K562 (cell line): ENCODE data around the gene WDR64. TPM values are rescaled to one million over a fixed set of nuclear protein-coding genes. Genes with fewer than 3 reads are reported as not detected.
A peak's percentile ranks its signal among the peaks of the same experiment; 100 is the strongest.

Experiments used
- EWSR1 ChIP-seq: fragments of 450-650 bp; IDR thresholded peaks from 2 replicates; pipeline ENCODE4 v1.6.1; 2018; ENCODE audit warnings: borderline replicate concordance, mild to moderate bottlenecking, low read depth, moderate library complexity; ENCODE audit not compliant: partially characterized antibody
- FIP1L1 ChIP-seq: fragments of 200-400 bp; formaldehyde crosslinking; IDR thresholded peaks from 2 replicates; pipeline ENCODE4 v1.6.1; 2018; ENCODE audit warnings: mild to moderate bottlenecking, low read depth, low read length; ENCODE audit not compliant: poor library complexity, severe bottlenecking
- FOXA1 ChIP-seq: fragments of 450-650 bp; IDR thresholded peaks from 2 replicates; pipeline ENCODE4 v1.6.1; 2016; ENCODE audit warnings: mild to moderate bottlenecking, borderline replicate concordance
- HCFC1 ChIP-seq: IDR thresholded peaks from 2 replicates; pipeline ENCODE4 v1.6.1; 2012; ENCODE audit warnings: low read depth, low read length, improper control_type of control experiment
- MAFG ChIP-seq: fragments of 450-650 bp; conservative IDR thresholded peaks from 2 replicates; pipeline ENCODE4 v1.6.1; 2016; ENCODE audit warnings: missing genetic modification characterization, missing compliant biosample characterization
- MCM7 ChIP-seq, 2 experiments: fragments of 450-650 bp; IDR thresholded peaks; 2 replicates each; pipeline ENCODE4 v1.6.1; 2016 to 2018
- NR2F6 ChIP-seq: fragments of 450-650 bp; formaldehyde crosslinking; IDR thresholded peaks from 2 replicates; pipeline ENCODE4 v1.4.0; 2020; ENCODE audit warnings: mild to moderate bottlenecking
- PTTG1 ChIP-seq: fragments of 450-650 bp; IDR thresholded peaks from 2 replicates; pipeline ENCODE4 v1.6.1; 2016; ENCODE audit warnings: low read depth, mild to moderate bottlenecking, missing genetic modification characterization, missing compliant biosample characterization
- RBM15 ChIP-seq: fragments of 200-400 bp; formaldehyde crosslinking; IDR thresholded peaks from 2 replicates; pipeline ENCODE4 v1.6.1; 2018; ENCODE audit warnings: mild to moderate bottlenecking, low read length, moderate library complexity; ENCODE audit not compliant: insufficient read depth
- RBM39 ChIP-seq: fragments of 200-400 bp; formaldehyde crosslinking; optimal IDR thresholded peaks from 2 replicates; pipeline ENCODE3; 2018; ENCODE audit warnings: low read depth, low read length
- SAFB2 ChIP-seq: fragments of 200-400 bp; formaldehyde crosslinking; IDR thresholded peaks from 2 replicates; pipeline ENCODE4 v1.6.1; 2018; ENCODE audit warnings: borderline replicate concordance, low read length, low read depth, moderate library complexity; ENCODE audit not compliant: severe bottlenecking
- SRSF3 ChIP-seq: fragments of 200-400 bp; formaldehyde crosslinking; IDR thresholded peaks from 2 replicates; pipeline ENCODE4 v1.6.1; 2016; ENCODE audit warnings: mild to moderate bottlenecking, low read length, moderate library complexity; ENCODE audit not compliant: insufficient read depth
- TEAD4 ChIP-seq, 2 experiments: sonication (generic) in 1 of 2; formaldehyde crosslinking in 1 of 2; IDR thresholded peaks; 2 replicates each; pipeline versions ENCODE4 v1.6.1 to v1.8.0; 2012 to 2022; ENCODE audit warnings: borderline replicate concordance in 1 of 2, inconsistent platforms in 1 of 2, low read length in 1 of 2, mild to moderate bottlenecking in 1 of 2, missing genetic modification reagents in 1 of 2
- THRAP3 ChIP-seq: fragments of 450-650 bp; IDR thresholded peaks from 2 replicates; pipeline ENCODE4 v1.6.1; 2016; ENCODE audit warnings: mild to moderate bottlenecking, inconsistent platforms, borderline replicate concordance
- ZFX ChIP-seq: sonication (generic); formaldehyde crosslinking; IDR thresholded peaks from 2 replicates; pipeline ENCODE4 v1.8.0; 2022; ENCODE audit warnings: mild to moderate bottlenecking, missing genetic modification reagents, moderate library complexity
- ZNF282 ChIP-seq: sonication (generic); formaldehyde crosslinking; IDR thresholded peaks from 2 replicates; pipeline ENCODE4 v1.8.1; 2023; ENCODE audit warnings: missing genetic modification reagents
- ZNF79 ChIP-seq: fragments of 250-450 bp; sonication (Bioruptor Pico); IDR thresholded peaks from 2 replicates; pipeline ENCODE4 v1.4.0; 2020; ENCODE audit warnings: low read depth, mild to moderate bottlenecking, moderate library complexity
- polyA plus RNA-seq, 8 experiments: library from polyadenylated mRNA; depleted of rRNA in 4 of 8; stranded (reverse) in 5 of 8; unstranded in 3 of 8; fragments of >200 nt; fragmentation: Nextera tagmentation in 2 of 8; fragmentation: Illumina TruSeq in 1 of 8; extraction: Ambion mirVana in 2 of 8; extraction: Trizol in 1 of 8; gene quantifications; 2 replicates each; pipeline versions ENCODE4 v1.2.1 to v1.2.3, GENCODE V29; 2011 to 2014; ENCODE audit warnings: inconsistent platforms in 1 of 8, missing spikeins in 1 of 8
- total RNA-seq, 7 experiments: library from RNA; depleted of rRNA in 6 of 7; stranded (reverse); fragments of >200 nt in 6 of 7; fragmentation: Illumina TruSeq in 2 of 7; extraction: Trizol in 2 of 7; gene quantifications; 2 replicates each; pipeline versions ENCODE4 v1.2.1 to v1.2.3, GENCODE V29; 2011 to 2021; ENCODE audit warnings: low replicate concordance in 1 of 7
- TF ChIP-seq, protein P1 (sequence below): fragments of 450-650 bp; IDR thresholded peaks from 2 replicates; pipeline ENCODE4 v1.6.1; 2016; ENCODE audit warnings: missing biosample characterization, missing genetic modification characterization
- TF ChIP-seq, protein P2 (sequence below): fragments of 250-450 bp; sonication (Bioruptor Pico); IDR thresholded peaks from 2 replicates; pipeline ENCODE4 v1.5.0; 2020; ENCODE audit warnings: mild to moderate bottlenecking
- TF ChIP-seq, protein P3 (sequence below): fragments of 450-650 bp; IDR thresholded peaks from one replicate; pipeline ENCODE4 v1.6.1; 2018; ENCODE audit warnings: mild to moderate bottlenecking, moderate library complexity; ENCODE audit not compliant: partially characterized antibody
- TF ChIP-seq, protein P4 (sequence below): fragments of 450-650 bp; IDR thresholded peaks from 2 replicates; pipeline ENCODE4 v1.6.1; 2018; ENCODE audit warnings: mild to moderate bottlenecking, low read depth; ENCODE audit not compliant: partially characterized antibody

WDR64 gene
- total and polyA plus RNA-seq, 9 of the 15 experiments (the other 6 are each of a cell fraction or from before 2014, with no cell fraction given): 0.06 to 0.29 (median 0.19) TPM; not detected in 5

DNA sequence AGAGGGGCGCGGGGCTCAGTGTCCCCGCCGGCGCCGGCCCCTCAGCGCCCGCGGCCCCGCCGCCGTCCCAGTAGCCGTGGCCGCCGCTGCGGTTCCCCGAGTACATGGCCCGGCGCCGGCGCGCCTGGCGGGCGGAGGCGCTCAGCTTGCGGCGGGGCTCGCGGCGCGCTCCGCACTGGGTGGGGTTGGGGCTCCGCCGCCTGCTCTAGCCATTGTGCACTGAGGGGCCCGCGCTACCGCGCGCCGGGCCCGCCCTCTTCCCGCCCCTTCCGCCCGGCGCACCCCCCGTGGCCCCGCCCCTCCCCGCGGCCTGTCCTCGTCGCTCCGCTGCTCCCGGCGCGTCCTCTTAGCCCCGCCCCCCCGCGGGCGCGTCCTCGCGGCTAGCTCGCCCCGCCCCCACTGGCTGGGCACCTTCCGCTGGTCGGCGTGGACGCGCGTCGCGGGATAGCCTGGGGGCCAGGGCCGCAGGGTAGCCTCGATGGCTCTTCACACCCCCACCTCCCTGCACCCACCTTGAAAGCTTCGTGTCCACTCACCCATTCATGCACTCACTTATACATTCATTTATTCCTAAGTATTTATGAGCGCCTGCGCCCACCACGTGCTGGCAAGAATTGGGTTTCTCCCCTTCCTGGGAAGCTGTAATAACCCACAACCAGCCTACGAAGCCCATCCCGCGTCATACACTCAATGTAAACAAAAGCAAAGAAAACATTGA, 11.8 kb upstream of the WDR64 start, which contains the start of the genes CHML and OPN3 (continued):
- TF ChIP-seq, protein P1, sequence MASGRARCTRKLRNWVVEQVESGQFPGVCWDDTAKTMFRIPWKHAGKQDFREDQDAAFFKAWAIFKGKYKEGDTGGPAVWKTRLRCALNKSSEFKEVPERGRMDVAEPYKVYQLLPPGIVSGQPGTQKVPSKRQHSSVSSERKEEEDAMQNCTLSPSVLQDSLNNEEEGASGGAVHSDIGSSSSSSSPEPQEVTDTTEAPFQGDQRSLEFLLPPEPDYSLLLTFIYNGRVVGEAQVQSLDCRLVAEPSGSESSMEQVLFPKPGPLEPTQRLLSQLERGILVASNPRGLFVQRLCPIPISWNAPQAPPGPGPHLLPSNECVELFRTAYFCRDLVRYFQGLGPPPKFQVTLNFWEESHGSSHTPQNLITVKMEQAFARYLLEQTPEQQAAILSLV: 0 out of 2 replicates have a peak, but pooled peaks have one; percentile 11
- TF ChIP-seq PTTG1 (tag) (no peak), SAFB2 (no peak), RBM39 (no peak), ZNF282 (CRISPR knock-in tag) (no peak), ZNF79 (CRISPR knock-in tag) (no peak), THRAP3 (no peak), SRSF3 (0 out of 2 replicates have a peak, but pooled peaks have one; percentile 14), EWSR1 (no peak), RBM15 (no peak), FOXA1 (no peak), ZFX (CRISPR knock-in tag) (peak; percentile 57), FIP1L1 (peak; percentile 23), TEAD4 (IDR thresholded peaks at IDR 0.05; ENCODE audit: low read length) (no peak), TEAD4 (CRISPR knock-in tag; IDR thresholded peaks at IDR 0.05; ENCODE audit: borderline replicate concordance) (no peak), MAFG (tag) (no peak), MCM7 (IDR thresholded peaks at IDR 0.05) (no peak), NR2F6 (CRISPR knock-in tag) (no peak), HCFC1 (no peak)
- TF ChIP-seq, protein P2, sequence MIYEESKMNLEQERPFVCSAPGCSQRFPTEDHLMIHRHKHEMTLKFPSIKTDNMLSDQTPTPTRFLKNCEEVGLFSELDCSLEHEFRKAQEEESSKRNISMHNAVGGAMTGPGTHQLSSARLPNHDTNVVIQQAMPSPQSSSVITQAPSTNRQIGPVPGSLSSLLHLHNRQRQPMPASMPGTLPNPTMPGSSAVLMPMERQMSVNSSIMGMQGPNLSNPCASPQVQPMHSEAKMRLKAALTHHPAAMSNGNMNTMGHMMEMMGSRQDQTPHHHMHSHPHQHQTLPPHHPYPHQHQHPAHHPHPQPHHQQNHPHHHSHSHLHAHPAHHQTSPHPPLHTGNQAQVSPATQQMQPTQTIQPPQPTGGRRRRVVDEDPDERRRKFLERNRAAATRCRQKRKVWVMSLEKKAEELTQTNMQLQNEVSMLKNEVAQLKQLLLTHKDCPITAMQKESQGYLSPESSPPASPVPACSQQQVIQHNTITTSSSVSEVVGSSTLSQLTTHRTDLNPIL: no peak
- TF ChIP-seq, protein P3, sequence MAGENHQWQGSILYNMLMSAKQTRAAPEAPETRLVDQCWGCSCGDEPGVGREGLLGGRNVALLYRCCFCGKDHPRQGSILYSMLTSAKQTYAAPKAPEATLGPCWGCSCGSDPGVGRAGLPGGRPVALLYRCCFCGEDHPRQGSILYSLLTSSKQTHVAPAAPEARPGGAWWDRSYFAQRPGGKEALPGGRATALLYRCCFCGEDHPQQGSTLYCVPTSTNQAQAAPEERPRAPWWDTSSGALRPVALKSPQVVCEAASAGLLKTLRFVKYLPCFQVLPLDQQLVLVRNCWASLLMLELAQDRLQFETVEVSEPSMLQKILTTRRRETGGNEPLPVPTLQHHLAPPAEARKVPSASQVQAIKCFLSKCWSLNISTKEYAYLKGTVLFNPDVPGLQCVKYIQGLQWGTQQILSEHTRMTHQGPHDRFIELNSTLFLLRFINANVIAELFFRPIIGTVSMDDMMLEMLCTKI: no peak
- TF ChIP-seq, protein P4, sequence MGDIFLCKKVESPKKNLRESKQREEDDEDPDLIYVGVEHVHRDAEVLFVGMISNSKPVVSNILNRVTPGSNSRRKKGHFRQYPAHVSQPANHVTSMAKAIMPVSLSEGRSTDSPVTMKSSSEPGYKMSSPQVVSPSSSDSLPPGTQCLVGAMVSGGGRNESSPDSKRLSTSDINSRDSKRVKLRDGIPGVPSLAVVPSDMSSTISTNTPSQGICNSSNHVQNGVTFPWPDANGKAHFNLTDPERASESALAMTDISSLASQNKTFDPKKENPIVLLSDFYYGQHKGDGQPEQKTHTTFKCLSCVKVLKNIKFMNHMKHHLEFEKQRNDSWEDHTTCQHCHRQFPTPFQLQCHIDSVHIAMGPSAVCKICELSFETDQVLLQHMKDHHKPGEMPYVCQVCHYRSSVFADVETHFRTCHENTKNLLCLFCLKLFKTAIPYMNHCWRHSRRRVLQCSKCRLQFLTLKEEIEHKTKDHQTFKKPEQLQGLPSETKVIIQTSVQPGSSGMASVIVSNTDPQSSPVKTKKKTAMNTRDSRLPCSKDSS: no peak
